HG03280 (cell line): ENCODE data around the gene EVI5.
"Not testable (repeated sequence)": the region's sequence is repeated elsewhere in the genome, so short reads cannot be mapped to it uniquely, and the experiment has no call there.

Experiments
- ATAC-seq: cut with Tn5 transposase; IDR thresholded peaks from one replicate; pipeline ENCODE4 v1.9.1; 2021; ENCODE audit warnings: mild to moderate bottlenecking, moderate library complexity; ENCODE audit not compliant: unreplicated experiment

Gene EVI5

GRCh38 chr1:92583821-92584760 is 200.8 kb downstream of the EVI5 start:
- peak; percentile 78 for ATAC-seq

GRCh38 chr1:92577261-92577895 is 207.5 kb downstream of the EVI5 start:
- no peak for ATAC-seq

GRCh38 chr1:92575123-92575522 is 209.8 kb downstream of the EVI5 start:
- no peak for ATAC-seq

- no peak for ATAC-seq
These were observed 212.4 kb downstream of the EVI5 start for GRCh38 chr1:92572520-92572919.

- no peak for ATAC-seq
These were observed 213.3 kb downstream of the EVI5 start for GRCh38 chr1:92571578-92571977.

GRCh38 chr1:92567211-92567868 is 217.6 kb downstream of the EVI5 start:
- no peak for ATAC-seq

GRCh38 chr1:92563457-92564216 is 221.3 kb downstream of the EVI5 start:
- ATAC-seq = peak; percentile 85

GRCh38 chr1:92556350-92556749 is 228.6 kb downstream of the EVI5 start:
- no peak for ATAC-seq

GRCh38 chr1:92554216-92554615 is 230.7 kb downstream of the EVI5 start:
- ATAC-seq = no peak

GRCh38 chr1:92551916-92552315 is 233.0 kb downstream of the EVI5 start:
- no peak for ATAC-seq

GRCh38 chr1:92544756-92545165 is 240.1 kb downstream of the EVI5 start:
- ATAC-seq = no peak

GRCh38 chr1:92543131-92544055 is 241.5 kb downstream of the EVI5 start:
- ATAC-seq = no peak

- peak; percentile 58 for ATAC-seq
These were observed 246.4 kb downstream of the EVI5 start for GRCh38 chr1:92538413-92539061.

- ATAC-seq = peak; percentile 71
These were observed 246.9 kb downstream of the EVI5 start for GRCh38 chr1:92538048-92538412.

- peak; percentile 48 for ATAC-seq
These were observed 247.7 kb downstream of the EVI5 start for GRCh38 chr1:92536980-92537884.

GRCh38 chr1:92536211-92536979 is 248.5 kb downstream of the EVI5 start:
- no peak for ATAC-seq

GRCh38 chr1:92532371-92532770 is 252.5 kb downstream of the EVI5 start:
- ATAC-seq = not testable (repeated sequence)

- ATAC-seq = not testable (repeated sequence)
These were observed 253.0 kb downstream of the EVI5 start for GRCh38 chr1:92531939-92532338.
